HepG2 (cell line): ENCODE results near the gene RAB32. TPM values are rescaled to one million over a fixed set of nuclear protein-coding genes. Genes with fewer than 3 reads are reported as not detected.
A peak's percentile ranks its signal among the peaks of the same experiment; 100 is the strongest.

ENCODE experiments used
- ATAC-seq: fragments of 200-7000 bp; cut with Tn5 transposase; 3 replicates; pipeline ENCODE4 v1.9.1; 2020; ENCODE audit warnings: mild to moderate bottlenecking, moderate library complexity
- BruUV-seq: library from RNA; stranded (reverse); fragments of 400-500 nt; replicated peaks from 2 replicates; lab custom pipeline; 2021; lab: Mats Ljungman, UMichigan
- CTCF ChIA-PET: fragments of 300-600 bp; formaldehyde crosslinking; extraction: SDS; loops from one replicate; lab custom pipeline; 2021; ENCODE audit warnings: low total read pairs, inconsistent platforms, low intra/inter-chr PET ratio; lab: Yijun Ruan, JAX
- POLR2A ChIA-PET: fragments of 350-600 bp; sonication (Branson Sonifier 250); formaldehyde crosslinking; loops from one replicate; lab custom pipeline; 2020; ENCODE audit warnings: antibody characterized with exemption, inconsistent platforms; lab: Yijun Ruan, JAX
- DNase-seq: peaks from one replicate; pipeline ENCODE4 v3.0.0-alpha.2; 2015; ENCODE audit warnings: low spot score
- FAIRE-seq: peaks from 3 replicates; lab custom pipeline; 2011; peaks lifted over from hg19 to GRCh38; lab: Jason Lieb, UNC
- H2AFZ ChIP-seq: one replicate; pipeline ENCODE4 v1.6.1; 2011; ENCODE audit warnings: low read length, inconsistent platforms
- H3K27ac ChIP-seq: fragments of 300-600 bp; 3 replicates; pipeline ENCODE4 v1.8.0; 2011; ENCODE audit warnings: mixed run types, mild to moderate bottlenecking, mixed read lengths, low read length, inconsistent platforms; ENCODE audit not compliant: insufficient read depth; ENCODE audit errors: extremely low read length
- H3K27me3 ChIP-seq, 2 experiments: fragments of 200-600 bp in 1 of 2; 2 replicates in 1 of 2; 3 replicates in 1 of 2; pipeline versions ENCODE4 v1.6.0 to v1.8.0; 2011; ENCODE audit warnings: low read length in 2 of 2, mild to moderate bottlenecking in 2 of 2, moderate library complexity in 2 of 2, inconsistent platforms in 1 of 2; ENCODE audit not compliant: insufficient read depth in 2 of 2, control insufficient read depth in 1 of 2
- H3K36me3 ChIP-seq, 2 experiments: fragments of 200-600 bp in 1 of 2; replicated peaks in 1 of 2; 2 replicates in 1 of 2; 3 replicates in 1 of 2; pipeline versions ENCODE4 v1.5.1 to v1.8.0; 2011; ENCODE audit warnings: low read length in 2 of 2, inconsistent platforms in 1 of 2; ENCODE audit not compliant: insufficient read depth in 2 of 2, control insufficient read depth in 1 of 2
- H3K4me1 ChIP-seq: 2 replicates; pipeline ENCODE4 v1.5.1; 2012; ENCODE audit warnings: low read length, inconsistent platforms; ENCODE audit not compliant: insufficient read depth
- H3K4me2 ChIP-seq: 2 replicates; pipeline ENCODE4 v1.6.0; 2011; ENCODE audit warnings: low read depth, low read length, inconsistent platforms
- H3K4me3 ChIP-seq, 3 experiments: fragments of 200-600 bp in 1 of 3; sonication (generic), shearing (Covaris generic) in 1 of 3; replicated peaks in 1 of 3; 2 replicates each; pipeline ENCODE4 v1.5.1; 2011 to 2016; ENCODE audit warnings: low read length in 3 of 3, inconsistent platforms in 2 of 3, low read depth in 2 of 3, mild to moderate bottlenecking in 2 of 3, control low read depth in 1 of 3, mixed read lengths in 1 of 3; ENCODE audit not compliant: insufficient read depth in 1 of 3
- H3K79me2 ChIP-seq: one replicate; pipeline ENCODE4 v1.6.1; 2011; ENCODE audit warnings: low read length, inconsistent platforms; ENCODE audit not compliant: insufficient read depth
- H3K9ac ChIP-seq: 2 replicates; pipeline ENCODE4 v1.6.0; 2011; ENCODE audit warnings: mild to moderate bottlenecking, low read depth, low read length, inconsistent platforms; ENCODE audit not compliant: insufficient read depth
- H3K9me3 ChIP-seq: 2 replicates; pipeline ENCODE4 v1.5.1; 2012; ENCODE audit warnings: mild to moderate bottlenecking, low read length
- H4K20me1 ChIP-seq: 2 replicates; pipeline ENCODE4 v1.6.0; 2011; ENCODE audit warnings: inconsistent platforms, mild to moderate bottlenecking, low read length, moderate library complexity; ENCODE audit not compliant: insufficient read depth
- FOXO4 ChIP-seq: sonication (generic); formaldehyde crosslinking; conservative IDR thresholded peaks from 2 replicates; pipeline ENCODE4 v1.8.1; 2023; ENCODE audit warnings: missing genetic modification reagents
- HDAC2 ChIP-seq: sonication (generic); formaldehyde crosslinking; IDR thresholded peaks from 2 replicates; pipeline ENCODE4 v1.4.0; 2020; ENCODE audit warnings: missing genetic modification reagents
- IRF9 ChIP-seq: sonication (generic); formaldehyde crosslinking; IDR thresholded peaks from 2 replicates; pipeline ENCODE4 v1.8.0; 2022; ENCODE audit warnings: missing genetic modification reagents, mild to moderate bottlenecking, borderline replicate concordance
- LCORL ChIP-seq, 2 experiments: fragments of 450-650 bp in 1 of 2; sonication (generic) in 1 of 2; formaldehyde crosslinking in 1 of 2; IDR thresholded peaks; 2 replicates each; pipeline versions ENCODE4 v1.5.0 to v1.6.1; 2017 to 2020; ENCODE audit warnings: antibody characterized with exemption in 1 of 2, missing genetic modification reagents in 1 of 2
- NFKB2 ChIP-seq: sonication (generic); formaldehyde crosslinking; IDR thresholded peaks from 2 replicates; pipeline ENCODE4 v1.4.0; 2020; ENCODE audit warnings: missing genetic modification reagents, borderline replicate concordance
- SUZ12 ChIP-seq: fragments of 150-350 bp; IDR thresholded peaks from 2 replicates; pipeline ENCODE4 v1.6.1; 2014; ENCODE audit warnings: low read depth, low read length
- TCF7L2 ChIP-seq: IDR thresholded peaks from 2 replicates; pipeline ENCODE4 v1.6.1; 2011; ENCODE audit warnings: mild to moderate bottlenecking, low read depth, low read length, moderate library complexity
- ZNF224 ChIP-seq: sonication (generic); formaldehyde crosslinking; IDR thresholded peaks from 2 replicates; pipeline ENCODE4 v1.5.0; 2020; ENCODE audit warnings: mild to moderate bottlenecking, missing genetic modification reagents
- ZNF546 ChIP-seq: sonication (generic); formaldehyde crosslinking; conservative IDR thresholded peaks from 2 replicates; pipeline ENCODE4 v1.8.1; 2023; ENCODE audit warnings: mild to moderate bottlenecking, missing genetic modification reagents
- ZNF709 ChIP-seq: sonication (generic); formaldehyde crosslinking; IDR thresholded peaks from 2 replicates; pipeline ENCODE4 v1.5.0; 2020; ENCODE audit warnings: mild to moderate bottlenecking, missing genetic modification reagents
- ZNF891 ChIP-seq: sonication (generic); formaldehyde crosslinking; IDR thresholded peaks from 2 replicates; pipeline ENCODE4 v1.5.0; 2020; ENCODE audit warnings: mild to moderate bottlenecking, missing genetic modification reagents
- ZSCAN5A ChIP-seq: sonication (generic); formaldehyde crosslinking; IDR thresholded peaks from 2 replicates; pipeline ENCODE4 v1.8.0; 2022; ENCODE audit warnings: mild to moderate bottlenecking, missing genetic modification reagents, borderline replicate concordance
- WGBS: methylation state at CpG from one replicate; pipeline ENCODE4 v1.1.6; 2017; ENCODE audit warnings: low lambda C conversion rate; 5-methylcytosine and 5-hydroxymethylcytosine counted together
- in situ Hi-C: cut with HindIII; loops from 2 replicates; pipeline ENCODE4 v1.10.0; 2017; ENCODE audit warnings: low pct_unique_long_range_greater_than_20kb; ENCODE audit not compliant: extremely low pct_ligation_motif_present
- intact Hi-C: fragments of 100-400 bp; cut with micrococcal nuclease; formaldehyde crosslinking; loops from one replicate; pipeline ENCODE4 v1.10.0; 2022; ENCODE audit not compliant: unreplicated experiment
- polyA plus RNA-seq, 8 experiments: library from polyadenylated mRNA; depleted of rRNA in 3 of 8; stranded (reverse) in 7 of 8; unstranded in 1 of 8; fragments of >200 nt; fragmentation: Illumina TruSeq in 4 of 8; extraction: Trizol in 4 of 8; gene quantifications; 2 replicates each; pipeline versions ENCODE4 v1.2.1 to v1.2.3, GENCODE V29; 2011 to 2016; ENCODE audit warnings: low read depth in 4 of 8, missing spikeins in 1 of 8, mixed read lengths in 1 of 8; ENCODE audit not compliant: insufficient read depth in 1 of 8
- total RNA-seq, 5 experiments: library from RNA; depleted of rRNA; stranded (reverse); fragments of >200 nt; fragmentation: Illumina TruSeq; extraction: Trizol; gene quantifications; 2 replicates each; pipeline ENCODE4 v1.2.3, GENCODE V29; 2016; ENCODE audit warnings: low read depth in 1 of 5

RAB32 gene
- total and polyA plus RNA-seq, 2 of the 13 experiments (the other 11 are each of a cell fraction or from before 2014, with no cell fraction given), result 43.7 to 93.9 TPM

- Histone ChIP-seq H3K9ac (no peak overlapping the region), H3K27ac (no peak overlapping the region), H3K9me3 (no peaks in the 10 kb centered on the region), H2AFZ (no peak overlapping the region)
- no peak for FAIRE-seq
- DNase-seq, result no peak
- TF ChIP-seq HDAC2 (CRISPR knock-in tag), result no peak
- TF ChIP-seq ZNF224 (CRISPR knock-in tag), result no peak
- TF ChIP-seq SUZ12, result no peak
- no peak for TF ChIP-seq ZSCAN5A (CRISPR knock-in tag)
- TF ChIP-seq ZNF709, result no peak
- TF ChIP-seq TCF7L2, result no peak
- no peak for TF ChIP-seq NFKB2 (CRISPR knock-in tag)
- TF ChIP-seq ZNF546 (CRISPR knock-in tag), result no peak
- TF ChIP-seq ZNF891 (CRISPR knock-in tag), result no peak
- TF ChIP-seq, all 625 proteins: peak for 0
- Histone ChIP-seq H3K79me2 (no peaks in the 10 kb centered on the region), H3K4me2 (no peak overlapping the region), H4K20me1 (no peaks in the 10 kb centered on the region), H3K27me3 (no peaks in the 10 kb centered on the region), H3K36me3 (no peaks in the 10 kb centered on the region), H3K4me3 (no peak overlapping the region), H3K4me1 (no peaks in the 10 kb centered on the region)
- in situ Hi-C loops (no loop called here), intact Hi-C loops (no loop called here)
- WGBS, result 2% methylated on average over 1 of the region's 1 CpG
- BruUV-seq, result no TSS peak
- no peak for ATAC-seq
- ChIA-PET CTCF (no interaction called here), POLR2A (no interaction called here)
These were observed 38.3 kb downstream of the RAB32 start for GRCh38 chr6:146581968-146582367.

GRCh38 chr6:146582857-146583256 lies 39.2 kb downstream of the RAB32 start:
- under 1% methylated on average over 5 of the region's 5 CpGs for WGBS
- Histone ChIP-seq H3K27me3 (no peaks in the 10 kb centered on the region), H3K4me3 (no peak overlapping the region), H3K36me3 (no peaks in the 10 kb centered on the region), H4K20me1 (no peaks in the 10 kb centered on the region), H3K27ac (no peak overlapping the region), H3K4me1 (no peaks in the 10 kb centered on the region), H3K9me3 (no peaks in the 10 kb centered on the region), H3K9ac (no peak overlapping the region)
- CTCF ChIA-PET, result no interaction called here
- DNase-seq, result no peak
- no TSS peak for BruUV-seq
- no peak for ATAC-seq
- no peak for FAIRE-seq
- POLR2A ChIA-PET, result no interaction called here
- intact Hi-C loops, result no loop called here
- TF ChIP-seq LCORL (IDR thresholded peaks at IDR 0.05) (0 out of 2 replicates have a peak, but pooled peaks have one; percentile 9), LCORL (CRISPR knock-in tag; IDR thresholded peaks at IDR 0.05) (no peak), IRF9 (CRISPR knock-in tag) (no peak), FOXO4 (CRISPR knock-in tag) (no peak)
- TF ChIP-seq, all 625 proteins: peak for 1
- in situ Hi-C loops, result no loop called here
- no peak overlapping the region for H2AFZ ChIP-seq
- H3K4me2 ChIP-seq, result no peak overlapping the region
- H3K79me2 ChIP-seq, result no peaks in the 10 kb centered on the region
